Measurements from ENCODE around the gene KIAA2012. TPM values are rescaled to one million over a fixed set of nuclear protein-coding genes. Genes with fewer than 3 reads are reported as not detected.

KIAA2012 gene
- polyA plus RNA-seq, 4 donors: 0.06 to 0.07 TPM; not detected in 2

DNA sequence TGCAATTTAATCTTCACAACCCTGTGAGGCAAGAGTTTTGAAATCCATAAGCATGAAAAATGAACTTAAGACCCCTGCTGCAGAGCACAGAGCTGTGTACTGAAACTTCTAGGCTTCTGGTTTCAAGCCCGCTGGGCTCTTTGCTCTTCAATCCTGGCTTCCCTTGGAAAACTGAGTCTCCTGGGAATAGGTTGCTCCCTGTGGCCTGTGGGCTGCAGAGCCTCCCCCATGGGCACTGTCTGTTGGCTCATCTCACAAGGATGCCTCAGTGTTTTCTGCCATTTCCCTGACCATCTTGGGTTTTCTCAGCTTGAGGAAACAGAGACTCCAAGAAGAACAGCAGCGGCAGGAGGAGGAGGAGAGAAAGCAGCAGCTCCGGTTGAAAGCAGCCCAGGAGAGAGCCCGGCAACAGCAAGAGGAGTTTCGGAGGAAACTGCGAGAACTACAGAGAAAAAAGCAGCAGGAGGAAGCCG lies 120.9 kb downstream of the KIAA2012 start:
- DNase-seq: no peak
- H3K27me3 ChIP-seq (ENCODE audit: control insufficient read depth in 3 of 3, insufficient read depth in 3 of 3, low read length in 3 of 3): no peaks in the 10 kb centered on the region
- no peak overlapping the region for H3K4me3 ChIP-seq (ENCODE audit: low read depth in 1 of 3, low read length in 3 of 3)
- no peaks in the 10 kb centered on the region for H3K4me1 ChIP-seq (ENCODE audit: control insufficient read depth in 3 of 3, insufficient read depth in 2 of 3, low read depth in 1 of 3, low read length in 2 of 3)
- H3K27ac ChIP-seq (ENCODE audit: low read depth in 1 of 3, low read length in 2 of 3): no peak overlapping the region
- WGBS, 3 donors: 74 to 97% (median 95%) methylated on average over 7 of the region's 7 CpGs
- no peaks in the 10 kb centered on the region for H3K36me3 ChIP-seq (ENCODE audit: control insufficient read depth in 3 of 3, insufficient read depth in 2 of 3, low read depth in 1 of 3, low read length in 3 of 3)
- no peak for FAIRE-seq
- no peaks in the 10 kb centered on the region for H3K9me3 ChIP-seq (ENCODE audit: control insufficient read depth in 2 of 2, insufficient read depth in 1 of 2, low read depth in 1 of 2, low read length in 1 of 2)

DNA sequence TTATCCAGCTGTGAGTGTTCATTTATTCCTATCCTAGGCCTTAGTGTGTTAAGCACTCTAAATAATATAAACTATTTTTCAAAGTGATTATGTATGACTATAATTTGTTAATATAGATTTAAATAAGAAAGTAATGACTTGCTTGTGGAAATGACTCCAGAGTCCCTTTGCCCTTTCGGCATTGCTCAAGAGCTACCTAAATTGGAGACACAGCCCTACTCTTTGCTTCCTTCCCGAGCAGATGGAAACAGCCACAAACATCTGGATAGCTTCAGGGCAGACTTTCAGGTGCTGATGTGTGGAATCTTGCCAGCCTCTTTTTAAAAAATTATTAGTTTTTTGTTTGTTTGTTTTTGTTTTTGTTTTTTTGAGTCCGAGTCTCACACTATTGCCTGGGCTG lies 121.4 kb downstream of the KIAA2012 start:
- 76 to 86% (median 79%) methylated on average over 3 of the region's 3 CpGs for WGBS, 3 donors
- FAIRE-seq (no peak), DNase-seq (no peak)
- Histone ChIP-seq H3K4me3 (ENCODE audit: low read depth in 1 of 3, low read length in 3 of 3) (no peak overlapping the region), H3K27ac (ENCODE audit: low read depth in 1 of 3, low read length in 2 of 3) (no peak overlapping the region), H3K27me3 (ENCODE audit: control insufficient read depth in 3 of 3, insufficient read depth in 3 of 3, low read length in 3 of 3) (no peaks in the 10 kb centered on the region), H3K4me1 (ENCODE audit: control insufficient read depth in 3 of 3, insufficient read depth in 2 of 3, low read depth in 1 of 3, low read length in 2 of 3) (no peaks in the 10 kb centered on the region), H3K9me3 (ENCODE audit: control insufficient read depth in 2 of 2, insufficient read depth in 1 of 2, low read depth in 1 of 2, low read length in 1 of 2) (no peaks in the 10 kb centered on the region), H3K36me3 (ENCODE audit: control insufficient read depth in 3 of 3, insufficient read depth in 2 of 3, low read depth in 1 of 3, low read length in 3 of 3) (no peaks in the 10 kb centered on the region)

DNA sequence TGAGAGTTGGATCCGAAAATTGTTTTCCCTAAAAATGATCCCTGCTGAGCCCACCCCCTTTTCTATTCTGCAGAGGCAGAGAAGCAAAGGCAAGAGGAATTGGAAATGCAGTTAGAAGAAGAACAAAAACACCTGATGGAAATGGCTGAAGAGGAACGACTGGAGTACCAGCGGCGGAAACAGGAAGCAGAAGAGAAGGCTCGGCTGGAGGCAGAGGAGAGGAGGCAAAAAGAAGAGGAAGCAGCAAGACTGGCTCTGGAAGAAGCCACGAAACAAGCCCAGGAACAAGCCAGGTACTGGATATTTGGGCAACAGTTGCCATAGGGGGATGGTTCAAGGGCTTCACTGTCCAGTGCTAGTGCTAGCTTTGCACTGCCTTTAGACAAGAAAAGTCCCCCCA lies 123.7 kb downstream of the KIAA2012 start:
- H3K27ac ChIP-seq (ENCODE audit: low read depth in 1 of 3, low read length in 2 of 3): no peak overlapping the region
- no peaks in the 10 kb centered on the region for H3K27me3 ChIP-seq (ENCODE audit: control insufficient read depth in 3 of 3, insufficient read depth in 3 of 3, low read length in 3 of 3)
- FAIRE-seq: no peak
- no peaks in the 10 kb centered on the region for H3K4me1 ChIP-seq (ENCODE audit: control insufficient read depth in 3 of 3, insufficient read depth in 2 of 3, low read depth in 1 of 3, low read length in 2 of 3)
- no peaks in the 10 kb centered on the region for H3K9me3 ChIP-seq (ENCODE audit: control insufficient read depth in 2 of 2, insufficient read depth in 1 of 2, low read depth in 1 of 2, low read length in 1 of 2)
- H3K4me3 ChIP-seq (ENCODE audit: low read depth in 1 of 3, low read length in 3 of 3): no peak overlapping the region
- H3K36me3 ChIP-seq (ENCODE audit: control insufficient read depth in 3 of 3, insufficient read depth in 2 of 3, low read depth in 1 of 3, low read length in 3 of 3): peaks cover 0 to 5% (median 0%) of the 10 kb centered on the region in 3 donors
- no peak for DNase-seq
- 67 to 81% (median 75%) methylated on average over 6 of the region's 6 CpGs for WGBS, 3 donors

DNA sequence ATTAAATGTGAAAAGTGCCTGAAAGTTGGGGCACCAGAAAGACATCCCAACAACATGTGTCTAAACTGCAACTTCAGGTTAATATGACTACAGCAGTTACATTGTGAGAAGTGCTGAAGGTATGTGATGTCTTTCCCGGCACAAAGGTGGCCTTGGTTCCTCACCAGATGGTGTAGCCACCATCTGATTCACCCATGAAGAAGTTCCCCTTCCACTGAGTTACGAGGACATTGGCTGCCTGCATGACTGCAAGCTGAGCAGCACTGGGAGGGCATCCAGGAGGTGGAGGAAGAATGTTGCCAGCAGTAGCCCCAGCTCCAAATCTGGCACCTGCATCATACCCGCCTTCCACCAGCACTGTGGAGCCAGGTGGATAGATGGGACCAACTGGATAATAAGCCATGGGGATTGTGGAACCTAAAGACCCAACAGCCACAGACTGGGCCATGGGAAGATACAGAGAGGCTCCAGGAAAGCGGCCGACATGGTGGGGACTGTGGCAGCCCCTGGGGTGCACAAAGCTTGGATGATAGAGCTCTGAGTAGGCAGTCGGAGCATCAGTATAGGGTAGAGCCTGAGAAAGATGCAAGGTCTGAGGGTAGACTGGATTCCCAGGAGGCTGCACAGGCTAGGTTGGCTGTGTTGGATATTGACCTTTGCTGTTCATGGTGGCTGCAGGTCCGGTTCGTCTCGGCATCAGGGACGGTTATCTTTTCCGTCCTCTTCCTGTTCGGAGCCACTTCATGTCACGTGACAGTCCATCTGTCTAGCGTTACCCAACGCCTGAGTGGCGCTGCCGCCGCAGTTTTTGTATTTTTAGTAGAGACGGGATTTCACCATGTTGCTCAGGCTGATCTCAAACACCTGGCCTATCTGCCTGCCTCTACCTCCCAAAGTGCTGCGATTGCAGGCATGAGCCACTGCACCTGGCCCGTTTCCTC lies 128.4 kb downstream of the KIAA2012 start:
- 91 to 92% (median 92%) methylated on average over 21 of the region's 21 CpGs for WGBS, 3 donors
- FAIRE-seq: no peak

DNA sequence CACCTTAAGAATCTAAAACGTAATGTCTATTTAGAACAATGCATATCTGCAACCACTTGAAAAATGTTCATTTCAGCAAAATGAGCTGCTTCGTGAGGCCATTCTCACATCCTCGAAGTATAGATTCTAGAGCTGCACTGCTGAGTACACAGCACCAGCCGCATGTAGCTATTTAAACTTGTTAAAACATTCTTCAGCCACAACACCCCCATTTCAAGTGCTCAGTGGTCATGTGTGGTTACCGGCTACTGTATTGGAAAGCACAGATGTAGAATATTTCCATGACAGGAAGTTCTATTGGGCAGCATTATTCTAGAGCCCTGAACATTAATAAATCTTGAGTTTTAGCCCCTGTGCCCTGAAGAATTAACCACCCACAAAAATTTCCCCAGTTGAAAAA lies 130.3 kb downstream of the KIAA2012 start:
- no peak for FAIRE-seq
- no peaks in the 10 kb centered on the region for H3K9me3 ChIP-seq (ENCODE audit: control insufficient read depth in 2 of 2, insufficient read depth in 1 of 2, low read depth in 1 of 2, low read length in 1 of 2)
- 88 to 92% (median 91%) methylated on average over 5 of the region's 5 CpGs for WGBS, 3 donors
- no peaks in the 10 kb centered on the region for H3K4me1 ChIP-seq (ENCODE audit: control insufficient read depth in 3 of 3, insufficient read depth in 2 of 3, low read depth in 1 of 3, low read length in 2 of 3)
- no peak overlapping the region for H3K27ac ChIP-seq (ENCODE audit: low read depth in 1 of 3, low read length in 2 of 3)
- DNase-seq: no peak
- peaks cover 0 to 19% (median 1%) of the 10 kb centered on the region in 3 donors for H3K36me3 ChIP-seq (ENCODE audit: control insufficient read depth in 3 of 3, insufficient read depth in 2 of 3, low read depth in 1 of 3, low read length in 3 of 3)
- H3K27me3 ChIP-seq (ENCODE audit: control insufficient read depth in 3 of 3, insufficient read depth in 3 of 3, low read length in 3 of 3): no peaks in the 10 kb centered on the region
- no peak overlapping the region for H3K4me3 ChIP-seq (ENCODE audit: low read depth in 1 of 3, low read length in 3 of 3)

More for the DNA sequence above, 128.4 kb downstream of the KIAA2012 start:
- Histone ChIP-seq H3K27ac (ENCODE audit: low read depth in 1 of 3, low read length in 2 of 3) (no peak overlapping the region), H3K27me3 (ENCODE audit: control insufficient read depth in 3 of 3, insufficient read depth in 3 of 3, low read length in 3 of 3) (no peaks in the 10 kb centered on the region), H3K36me3 (ENCODE audit: control insufficient read depth in 3 of 3, insufficient read depth in 2 of 3, low read depth in 1 of 3, low read length in 3 of 3) (peaks cover 0 to 14% (median 0%) of the 10 kb centered on the region in 3 donors), H3K9me3 (ENCODE audit: control insufficient read depth in 2 of 2, insufficient read depth in 1 of 2, low read depth in 1 of 2, low read length in 1 of 2) (no peaks in the 10 kb centered on the region), H3K4me3 (ENCODE audit: low read depth in 1 of 3, low read length in 3 of 3) (no peak overlapping the region), H3K4me1 (ENCODE audit: control insufficient read depth in 3 of 3, insufficient read depth in 2 of 3, low read depth in 1 of 3, low read length in 2 of 3) (no peaks in the 10 kb centered on the region)
- no peak for DNase-seq

DNA sequence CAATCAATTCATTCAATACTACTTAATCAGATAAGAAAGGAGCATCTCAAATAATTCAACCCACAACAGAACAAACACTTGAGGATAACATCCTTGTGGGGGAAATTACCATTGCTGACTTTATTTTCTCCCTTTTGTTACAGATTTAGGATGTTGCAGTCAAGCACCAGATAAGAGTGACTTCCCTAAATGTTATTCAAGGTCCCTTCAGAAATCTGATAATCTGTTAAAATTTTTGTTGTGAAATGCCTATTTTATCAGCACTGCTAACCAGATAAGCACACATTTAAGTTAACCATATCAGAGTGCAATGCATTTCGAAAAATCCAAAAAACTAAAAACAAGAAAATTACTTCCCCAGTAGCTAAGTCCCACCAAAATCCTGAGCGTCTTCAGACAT lies 131.8 kb downstream of the KIAA2012 start:
- Histone ChIP-seq H3K27ac (ENCODE audit: low read depth in 1 of 3, low read length in 2 of 3) (no peak overlapping the region), H3K4me3 (ENCODE audit: low read depth in 1 of 3, low read length in 3 of 3) (no peak overlapping the region), H3K9me3 (ENCODE audit: control insufficient read depth in 2 of 2, insufficient read depth in 1 of 2, low read depth in 1 of 2, low read length in 1 of 2) (no peaks in the 10 kb centered on the region), H3K4me1 (ENCODE audit: control insufficient read depth in 3 of 3, insufficient read depth in 2 of 3, low read depth in 1 of 3, low read length in 2 of 3) (no peaks in the 10 kb centered on the region), H3K36me3 (ENCODE audit: control insufficient read depth in 3 of 3, insufficient read depth in 2 of 3, low read depth in 1 of 3, low read length in 3 of 3) (peaks cover 0 to 26% (median 3%) of the 10 kb centered on the region in 3 donors), H3K27me3 (ENCODE audit: control insufficient read depth in 3 of 3, insufficient read depth in 3 of 3, low read length in 3 of 3) (no peaks in the 10 kb centered on the region)
- FAIRE-seq: no peak
- no peak for DNase-seq
- 94 to 97% (median 94%) methylated on average over 2 of the region's 2 CpGs for WGBS, 3 donors

DNA sequence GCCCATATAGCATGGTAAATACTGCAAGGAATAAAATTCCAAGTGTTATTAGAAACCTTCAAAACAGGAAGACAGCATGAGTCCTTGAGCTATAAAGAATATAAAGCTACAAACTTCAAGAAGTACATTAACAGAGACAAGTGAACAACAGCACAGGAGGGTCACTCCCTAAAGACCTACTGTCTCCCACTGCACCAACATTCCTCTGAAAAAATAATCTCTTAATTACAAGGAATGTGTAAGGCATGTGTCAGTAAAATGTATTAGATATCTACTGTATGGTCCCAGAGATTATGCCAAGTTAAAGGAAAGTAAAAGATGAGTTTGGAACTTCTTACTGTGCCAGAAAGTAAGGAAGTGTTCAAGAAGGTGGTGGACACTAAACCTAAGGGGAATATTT lies 135.5 kb downstream of the KIAA2012 start:
- Histone ChIP-seq H3K36me3 (ENCODE audit: control insufficient read depth in 3 of 3, insufficient read depth in 2 of 3, low read depth in 1 of 3, low read length in 3 of 3) (peaks cover 0 to 36% (median 3%) of the 10 kb centered on the region in 3 donors), H3K4me1 (ENCODE audit: control insufficient read depth in 3 of 3, insufficient read depth in 2 of 3, low read depth in 1 of 3, low read length in 2 of 3) (no peaks in the 10 kb centered on the region), H3K4me3 (ENCODE audit: low read depth in 1 of 3, low read length in 3 of 3) (no peak overlapping the region), H3K27me3 (ENCODE audit: control insufficient read depth in 3 of 3, insufficient read depth in 3 of 3, low read length in 3 of 3) (no peaks in the 10 kb centered on the region), H3K27ac (ENCODE audit: low read depth in 1 of 3, low read length in 2 of 3) (no peak overlapping the region), H3K9me3 (ENCODE audit: control insufficient read depth in 2 of 2, insufficient read depth in 1 of 2, low read depth in 1 of 2, low read length in 1 of 2) (no peaks in the 10 kb centered on the region)
- no peak for FAIRE-seq
- no peak for DNase-seq

DNA sequence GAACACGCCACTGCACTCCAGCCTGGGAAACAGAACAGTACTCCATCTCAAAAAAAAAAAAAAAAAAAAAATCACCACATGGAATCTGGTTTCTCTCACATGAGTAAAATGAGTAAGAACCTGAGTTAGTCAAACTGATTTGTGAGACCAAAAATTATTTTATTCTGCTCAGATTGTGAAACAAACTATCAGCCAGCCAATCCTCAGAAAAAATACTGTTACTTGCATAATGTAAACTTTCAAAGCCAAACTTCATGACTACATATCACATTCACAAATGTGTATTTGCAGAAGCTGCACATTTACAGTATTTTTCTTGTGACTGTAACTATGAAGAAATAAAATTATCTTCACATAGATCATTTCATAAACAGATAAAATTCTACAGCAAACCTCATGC lies 142.1 kb downstream of the KIAA2012 start:
- peaks cover 0 to 37% (median 2%) of the 10 kb centered on the region in 3 donors for H3K36me3 ChIP-seq (ENCODE audit: control insufficient read depth in 3 of 3, insufficient read depth in 2 of 3, low read depth in 1 of 3, low read length in 3 of 3)
- no peaks in the 10 kb centered on the region for H3K4me1 ChIP-seq (ENCODE audit: control insufficient read depth in 3 of 3, insufficient read depth in 2 of 3, low read depth in 1 of 3, low read length in 2 of 3)
- H3K9me3 ChIP-seq (ENCODE audit: control insufficient read depth in 2 of 2, insufficient read depth in 1 of 2, low read depth in 1 of 2, low read length in 1 of 2): no peaks in the 10 kb centered on the region
- no peak overlapping the region for H3K27ac ChIP-seq (ENCODE audit: low read depth in 1 of 3, low read length in 2 of 3)
- no peak overlapping the region for H3K4me3 ChIP-seq (ENCODE audit: low read depth in 1 of 3, low read length in 3 of 3)
- WGBS, 3 donors: 94 to 100% (median 100%) methylated on average over 1 of the region's 1 CpG
- DNase-seq (no peak), FAIRE-seq (no peak)
- no peaks in the 10 kb centered on the region for H3K27me3 ChIP-seq (ENCODE audit: control insufficient read depth in 3 of 3, insufficient read depth in 3 of 3, low read length in 3 of 3)
